Measurements from ENCODE around the gene FER.

DNA sequence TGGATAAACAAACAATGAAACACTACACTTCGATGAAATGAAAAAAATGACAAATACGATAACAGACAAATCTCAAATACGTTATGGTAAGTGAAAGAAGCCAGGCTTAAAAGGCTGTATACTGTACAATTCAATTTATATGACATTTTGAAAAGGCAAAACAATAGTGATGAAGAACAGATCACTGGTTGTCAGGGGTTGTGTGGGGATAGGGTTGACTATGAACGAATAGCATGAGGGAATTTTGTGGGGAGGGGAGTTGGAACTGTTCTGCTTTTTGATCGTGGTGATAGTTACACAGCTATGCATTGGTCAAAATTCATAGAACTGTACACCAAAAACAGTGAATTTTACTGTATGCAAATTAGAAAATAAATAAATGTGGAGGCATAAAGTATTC, 7.8 kb upstream of the FER start:
- no peak for TF ChIP-seq CTCF (conservative IDR thresholded peaks at IDR 0.05; ENCODE audit: low read length)
- TF ChIP-seq EZH2phosphoT487 (IDR thresholded peaks at IDR 0.05; ENCODE audit: borderline replicate concordance, low read depth, low read length), result no peak

Measured in OCI-LY7 (cell line).